GM18505 (cell line): ENCODE data around the gene EGFL7.
"Not testable (repeated sequence)": the region's sequence is repeated elsewhere in the genome, so short reads cannot be mapped to it uniquely, and the experiment has no call there.

Source experiments
- ATAC-seq: cut with Tn5 transposase; IDR thresholded peaks from one replicate; pipeline ENCODE4 v1.9.1; 2021; ENCODE audit not compliant: unreplicated experiment
- POLR2A ChIP-seq: IDR thresholded peaks from 4 replicates; pipeline ENCODE4 v1.6.1; 2011; ENCODE audit warnings: borderline replicate concordance; ENCODE audit not compliant: insufficient read depth, insufficient read length; ENCODE audit errors: extremely low read depth

EGFL7 gene

GRCh38 chr9:136697146-136697820, 34.6 kb downstream of the EGFL7 start:
- no peak for TF ChIP-seq POLR2A
- no peak for ATAC-seq

GRCh38 chr9:136697821-136698526, 35.3 kb downstream of the EGFL7 start:
- ATAC-seq, result no peak
- TF ChIP-seq POLR2A, result no peak

DNA sequence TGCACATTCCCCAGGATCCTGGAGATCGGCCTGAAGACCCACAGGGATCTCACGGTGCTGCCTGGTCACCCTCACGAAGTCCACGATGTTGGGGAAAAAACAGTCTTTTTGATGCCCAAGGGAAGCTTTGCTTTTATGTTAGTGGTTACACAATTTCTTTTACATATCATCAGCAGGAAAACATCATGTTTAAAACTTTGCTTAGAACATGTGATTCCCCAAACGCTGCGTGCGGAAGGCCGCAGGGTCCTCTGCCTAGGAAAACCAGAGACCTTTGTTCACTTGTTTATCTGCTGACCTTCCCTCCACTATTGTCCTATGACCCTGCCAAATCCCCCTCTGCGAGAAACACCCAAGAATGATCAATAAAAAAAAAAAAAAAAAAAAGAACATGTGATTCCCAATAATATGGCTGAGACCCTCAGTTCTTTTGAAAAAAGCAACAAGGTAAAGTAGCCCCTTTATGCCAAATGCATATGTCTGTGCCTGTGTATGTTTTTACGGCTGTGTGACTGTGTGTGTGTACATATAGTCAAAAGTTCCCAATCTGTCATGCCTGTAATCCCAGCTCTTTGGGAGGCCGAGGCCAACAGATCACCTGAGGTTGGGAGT, 36.0 kb downstream of the EGFL7 start:
- ATAC-seq, result no peak
- no peak for TF ChIP-seq POLR2A

- TF ChIP-seq POLR2A, result no peak
- ATAC-seq, result no peak
These were observed 37.6 kb downstream of the EGFL7 start for GRCh38 chr9:136700304-136700703.

DNA sequence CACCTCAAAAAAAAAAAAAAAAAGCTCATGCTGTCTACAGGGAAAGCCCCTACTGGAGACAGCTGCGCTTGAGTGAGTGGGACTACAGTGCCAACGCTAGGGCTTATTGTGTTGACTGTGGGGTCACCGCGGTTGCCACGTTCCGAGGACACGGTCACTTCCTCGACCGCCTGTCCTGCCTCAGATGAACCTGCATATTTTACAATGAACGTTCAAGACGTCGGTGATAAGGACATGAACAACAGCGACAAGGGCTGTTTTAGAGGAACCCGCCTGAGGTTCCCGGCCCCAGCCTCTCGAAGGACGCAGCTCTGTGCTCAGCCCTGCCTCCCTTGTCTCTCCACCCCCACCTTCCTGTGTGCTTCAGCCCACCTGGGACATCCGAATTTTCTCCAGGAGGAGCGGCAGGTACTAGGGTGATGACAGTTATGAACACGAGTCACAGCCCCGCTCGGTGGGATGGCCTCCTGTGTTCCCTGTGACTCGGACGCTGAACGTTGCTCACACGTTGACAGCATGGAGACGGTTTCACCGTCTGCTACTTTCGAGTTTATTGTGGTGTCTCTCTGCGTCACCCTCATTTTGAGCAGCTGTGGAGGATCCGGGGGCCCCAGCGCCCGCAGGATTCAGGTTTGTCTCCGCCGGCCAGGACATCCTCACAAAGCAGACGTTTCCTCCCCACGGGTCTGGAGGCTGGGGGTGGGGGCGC, 38.4 kb downstream of the EGFL7 start:
- ATAC-seq, result no peak
- TF ChIP-seq POLR2A, result peak; percentile 34

DNA sequence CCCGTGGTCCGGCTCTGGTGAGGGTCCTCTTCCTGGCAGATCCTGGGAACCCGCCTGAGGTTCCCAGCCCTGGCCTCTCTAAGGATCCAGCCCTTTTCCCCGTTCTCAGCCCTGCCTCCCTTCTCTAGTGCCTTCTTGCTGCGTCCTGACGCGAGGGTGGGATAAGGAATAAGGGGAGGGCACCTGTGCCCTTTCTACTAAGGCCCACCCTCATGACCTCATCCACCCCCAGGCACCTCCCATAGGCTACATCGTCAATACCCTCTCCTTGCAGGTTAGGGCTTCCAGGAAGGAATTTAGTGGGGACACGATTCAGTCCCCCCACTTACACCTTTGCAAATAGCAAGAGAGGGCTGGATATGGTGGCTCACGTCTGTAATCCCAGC, 38.9 kb downstream of the EGFL7 start:
- no peak for ATAC-seq

GRCh38 chr9:136703276-136703860, 40.7 kb downstream of the EGFL7 start:
- TF ChIP-seq POLR2A, result no peak
- ATAC-seq, result no peak

More for the DNA sequence above, 38.9 kb downstream of the EGFL7 start:
- no peak for TF ChIP-seq POLR2A

- ATAC-seq, result not testable (repeated sequence)
These were observed 42.0 kb downstream of the EGFL7 start for GRCh38 chr9:136704741-136705140.

DNA sequence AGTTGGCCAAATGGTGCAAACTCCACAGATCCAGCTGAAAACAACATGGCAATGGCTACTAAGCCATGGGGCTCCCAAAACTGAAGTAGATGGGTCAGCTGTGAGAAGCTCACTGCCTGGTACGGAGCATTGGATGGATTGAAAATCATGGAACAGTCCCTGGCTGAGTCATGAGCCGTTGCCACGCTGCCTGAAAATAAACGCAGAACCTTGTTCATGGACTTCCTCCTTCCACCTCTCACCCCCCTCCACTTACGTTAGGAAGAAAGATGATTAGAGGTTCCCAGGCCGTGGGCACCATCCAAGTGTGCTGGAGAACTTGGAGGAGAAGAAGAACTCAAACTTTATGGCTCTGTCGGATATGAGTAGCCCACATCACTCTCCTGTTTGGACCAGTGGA, 42.8 kb downstream of the EGFL7 start:
- no peak for TF ChIP-seq POLR2A
- ATAC-seq, result no peak

GRCh38 chr9:136707011-136707410, 44.3 kb downstream of the EGFL7 start:
- TF ChIP-seq POLR2A, result no peak
- no peak for ATAC-seq

GRCh38 chr9:136707849-136708517, 45.3 kb downstream of the EGFL7 start:
- no peak for ATAC-seq
- TF ChIP-seq POLR2A, result no peak

- no peak for TF ChIP-seq POLR2A
These were observed 46.9 kb downstream of the EGFL7 start for GRCh38 chr9:136709454-136710109.

More at GRCh38 chr9:136709454-136710109, 46.9 kb downstream of the EGFL7 start:
- ATAC-seq, result no peak
